Frontal cortex (tissue), 4 donors: ENCODE data around the gene SPG7. TPM values are rescaled to one million over a fixed set of nuclear protein-coding genes. Genes with fewer than 3 reads are reported as not detected.

Experiments
- DNase-seq, 2 donors: peaks; one replicate each; pipeline ENCODE4 v3.0.0; 2012; ENCODE audit warnings: low spot score in 2 of 2
- FAIRE-seq: peaks from 2 replicates; lab custom pipeline; 2012; peaks lifted over from hg19 to GRCh38; lab: Jason Lieb, UNC
- total RNA-seq: library from RNA; depleted of rRNA; stranded (reverse); fragments of >200 nt; gene quantifications from one replicate; pipeline ENCODE4 v1.2.3, GENCODE V29; 2014
- donor health status: control.
- donor health status: control.
- donor health status: control.

SPG7 gene
- total RNA-seq, 1 donor from 2014 or later: 84.8 TPM

GRCh38 chr16:89544113-89544512 lies 35.9 kb downstream of the SPG7 start:
- FAIRE-seq (no peak), DNase-seq (no peak)

- no peak for DNase-seq
- no peak for FAIRE-seq
These were observed 36.5 kb downstream of the SPG7 start for GRCh38 chr16:89544713-89545043.

- no peak for FAIRE-seq
These were observed 37.0 kb downstream of the SPG7 start for GRCh38 chr16:89545044-89545830.

GRCh38 chr16:89545831-89546574 lies 37.8 kb downstream of the SPG7 start:
- DNase-seq (no peak), FAIRE-seq (no peak)

More at GRCh38 chr16:89545044-89545830, 37.0 kb downstream of the SPG7 start:
- no peak for DNase-seq

- no peak for DNase-seq
- no peak for FAIRE-seq
These were observed 38.6 kb downstream of the SPG7 start for GRCh38 chr16:89546781-89547180.

GRCh38 chr16:89547291-89547690 lies 39.1 kb downstream of the SPG7 start:
- DNase-seq: no peak

GRCh38 chr16:89547860-89548259 lies 39.7 kb downstream of the SPG7 start:
- DNase-seq (no peak), FAIRE-seq (no peak)

More at GRCh38 chr16:89547291-89547690, 39.1 kb downstream of the SPG7 start:
- no peak for FAIRE-seq

- DNase-seq: no peak
- no peak for FAIRE-seq
These were observed 40.3 kb downstream of the SPG7 start for GRCh38 chr16:89548344-89549006.

GRCh38 chr16:89549007-89549700 lies 41.0 kb downstream of the SPG7 start:
- no peak for DNase-seq
- FAIRE-seq: no peak

- FAIRE-seq (no peak), DNase-seq (no peak)
These were observed 42.3 kb downstream of the SPG7 start for GRCh38 chr16:89550421-89551007.

- DNase-seq: no peak
- no peak for FAIRE-seq
These were observed 44.1 kb downstream of the SPG7 start for GRCh38 chr16:89552329-89552728.

GRCh38 chr16:89552913-89553312 lies 44.7 kb downstream of the SPG7 start:
- DNase-seq: no peak
- no peak for FAIRE-seq

- DNase-seq (no peak), FAIRE-seq (no peak)
These were observed 45.5 kb downstream of the SPG7 start for GRCh38 chr16:89553733-89554132.

GRCh38 chr16:89554343-89554742 lies 46.1 kb downstream of the SPG7 start:
- DNase-seq (no peak), FAIRE-seq (no peak)

- no peak for DNase-seq
- no peak for FAIRE-seq
These were observed 47.1 kb downstream of the SPG7 start for GRCh38 chr16:89555265-89555664.

- FAIRE-seq (no peak), DNase-seq (no peak)
These were observed 47.6 kb downstream of the SPG7 start for GRCh38 chr16:89555780-89556179.

- no peak for FAIRE-seq
- peak; percentile 79 to 80 for DNase-seq
These were observed 48.8 kb downstream of the SPG7 start for GRCh38 chr16:89556750-89557689.

- no peak for DNase-seq
- no peak for FAIRE-seq
These were observed 49.7 kb downstream of the SPG7 start for GRCh38 chr16:89557690-89558490.
